Loucy (cell line): Measurements from ENCODE around the gene LBH.

Source experiments
- H2AFZ ChIP-seq: fragments of 200-600 bp; sonication (generic); 2 replicates; pipeline ENCODE4 v1.6.0; 2016; ENCODE audit warnings: antibody characterized with exemption, mild to moderate bottlenecking, low read length, moderate library complexity
- H3F3A ChIP-seq: fragments of 200-600 bp; 2 replicates; pipeline ENCODE4 v1.6.0; 2016; ENCODE audit warnings: antibody characterized with exemption, low read depth, mild to moderate bottlenecking
- H3K27me3 ChIP-seq: fragments of 200-600 bp; sonication (generic); 2 replicates; pipeline ENCODE4 v1.6.1; 2014; ENCODE audit warnings: low read length, mild to moderate bottlenecking; ENCODE audit not compliant: insufficient read depth, poor library complexity, severe bottlenecking
- H3K36me3 ChIP-seq: fragments of 200-600 bp; sonication (generic); 2 replicates; pipeline ENCODE4 v1.6.1; 2016; ENCODE audit warnings: low read length; ENCODE audit not compliant: insufficient read depth
- H3K4me1 ChIP-seq: fragments of 200-600 bp; sonication (generic); 2 replicates; pipeline ENCODE4 v1.5.1; 2014; ENCODE audit warnings: low read length, mild to moderate bottlenecking; ENCODE audit not compliant: insufficient read depth, poor library complexity, severe bottlenecking
- H3K4me2 ChIP-seq: fragments of 200-600 bp; sonication (generic); 2 replicates; pipeline ENCODE4 v1.6.0; 2014; ENCODE audit warnings: antibody characterized with exemption, low read length, low read depth, mild to moderate bottlenecking; ENCODE audit not compliant: poor library complexity, severe bottlenecking
- H3K4me3 ChIP-seq: fragments of 200-600 bp; sonication (generic); 2 replicates; pipeline ENCODE4 v1.5.1; 2014; ENCODE audit warnings: low read length, mild to moderate bottlenecking, mixed read lengths; ENCODE audit not compliant: poor library complexity, severe bottlenecking
- H3K79me2 ChIP-seq: fragments of 200-600 bp; sonication (generic); 2 replicates; pipeline ENCODE4 v1.6.1; 2014; ENCODE audit warnings: low read length; ENCODE audit not compliant: insufficient read depth
- H3K9ac ChIP-seq: fragments of 200-600 bp; sonication (generic); 2 replicates; pipeline ENCODE4 v1.6.0; 2014; ENCODE audit warnings: mild to moderate bottlenecking, low read depth, low read length, moderate library complexity; ENCODE audit not compliant: poor library complexity, severe bottlenecking
- H3K9me2 ChIP-seq: fragments of 200-600 bp; sonication (generic); replicated peaks from 2 replicates; pipeline ENCODE4 v1.6.1; 2016; ENCODE audit warnings: low read depth, low read length, mixed read lengths
- H3K9me3 ChIP-seq: fragments of 200-600 bp; sonication (generic); 2 replicates; pipeline ENCODE4 v1.6.1; 2014; ENCODE audit warnings: mild to moderate bottlenecking, antibody characterized with exemption, low read length, low read depth; ENCODE audit not compliant: insufficient read depth
- H4K20me1 ChIP-seq: fragments of 200-600 bp; sonication (generic); 2 replicates; pipeline ENCODE4 v1.6.0; 2014; ENCODE audit warnings: antibody characterized with exemption, low read length, mild to moderate bottlenecking; ENCODE audit not compliant: insufficient read depth, poor library complexity, severe bottlenecking
- CTCF ChIP-seq: fragments of 200-600 bp; sonication (generic); conservative IDR thresholded peaks from 2 replicates; pipeline ENCODE4 v1.5.1; 2014; ENCODE audit warnings: mild to moderate bottlenecking, antibody characterized with exemption, low read length
- EZH2phosphoT487 ChIP-seq: fragments of 200-600 bp; IDR thresholded peaks from 2 replicates; pipeline ENCODE4 v1.6.1; 2018; ENCODE audit warnings: antibody characterized with exemption, mild to moderate bottlenecking, moderate library complexity, borderline replicate concordance

Gene LBH

DNA sequence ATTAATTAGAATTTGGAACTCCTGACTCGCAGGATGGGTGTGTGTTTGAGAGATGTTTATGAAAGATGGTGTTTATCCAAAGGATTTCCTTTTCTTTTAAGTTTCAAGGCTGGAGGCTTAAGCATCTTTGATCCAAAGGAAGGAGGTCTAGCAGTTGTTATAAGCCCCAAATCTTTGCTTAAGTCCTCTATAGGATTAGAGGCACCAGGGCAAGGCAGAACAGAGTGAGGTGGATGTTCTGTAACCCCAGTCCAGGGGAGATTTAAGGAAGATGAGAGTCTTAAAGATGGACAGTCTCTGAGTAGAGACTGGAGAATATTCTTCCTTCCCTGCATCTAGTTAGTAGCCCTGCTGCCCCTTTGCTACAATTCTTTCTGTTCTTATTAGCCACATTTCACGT lies 17.5 kb downstream of the LBH start:
- no peak for TF ChIP-seq EZH2phosphoT487
- TF ChIP-seq CTCF: no peak
- H3K4me3 ChIP-seq: no peak overlapping the region
- peaks cover 92% of the 10 kb centered on the region for H3K79me2 ChIP-seq
- no peaks in the 10 kb centered on the region for H3K9me3 ChIP-seq
- no peak overlapping the region for H2AFZ ChIP-seq
- peaks cover 33% of the 10 kb centered on the region for H3K4me1 ChIP-seq
- H3K4me2 ChIP-seq: no peak overlapping the region
- no peak overlapping the region for H3K9ac ChIP-seq
- H3F3A ChIP-seq: no peaks in the 10 kb centered on the region
- no peaks in the 10 kb centered on the region for H3K27me3 ChIP-seq
- H3K36me3 ChIP-seq: peaks cover 34% of the 10 kb centered on the region; the same call in 1 of the 2 replicates
- H3K9me2 ChIP-seq: no peaks in the 10 kb centered on the region
- H4K20me1 ChIP-seq: peaks cover 13% of the 10 kb centered on the region

DNA sequence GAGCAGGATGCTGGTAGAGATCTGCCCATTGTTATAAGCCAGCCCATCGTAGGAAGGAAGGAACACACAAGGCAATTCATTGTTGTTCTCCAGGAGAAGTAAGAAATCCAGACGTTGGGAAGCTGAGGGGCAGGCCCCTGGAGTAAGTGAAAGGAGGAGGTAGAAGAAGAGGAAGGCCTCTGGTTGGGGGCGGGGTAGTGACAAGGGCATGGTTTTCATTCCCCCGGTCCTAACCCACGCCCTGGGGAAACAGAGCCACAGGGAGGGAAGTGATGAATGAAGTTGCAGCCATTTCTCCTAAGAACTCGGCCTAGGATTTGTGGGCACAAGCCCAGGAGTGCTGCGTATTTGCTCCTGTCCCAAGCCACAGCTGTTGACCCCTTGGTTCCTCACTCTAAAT lies 18.0 kb downstream of the LBH start:
- H3F3A ChIP-seq: no peaks in the 10 kb centered on the region

GRCh38 chr2:30250421-30250820 lies 19.1 kb downstream of the LBH start:
- Histone ChIP-seq H3K36me3 (peaks cover 31% of the 10 kb centered on the region; the same call in 1 of the 2 replicates), H3F3A (no peaks in the 10 kb centered on the region), H3K4me1 (peaks cover 40% of the 10 kb centered on the region), H3K27me3 (no peaks in the 10 kb centered on the region), H3K79me2 (peaks cover 95% of the 10 kb centered on the region), H3K9me3 (no peaks in the 10 kb centered on the region), H4K20me1 (peaks cover 21% of the 10 kb centered on the region), H3K9ac (no peak overlapping the region), H2AFZ (no peak overlapping the region), H3K4me2 (no peak overlapping the region), H3K9me2 (no peaks in the 10 kb centered on the region), H3K4me3 (no peak overlapping the region)
- TF ChIP-seq CTCF: no peak
- no peak for TF ChIP-seq EZH2phosphoT487

More for the DNA sequence above, 18.0 kb downstream of the LBH start:
- Histone ChIP-seq H3K79me2 (peaks cover 92% of the 10 kb centered on the region), H2AFZ (no peak overlapping the region), H3K27me3 (no peaks in the 10 kb centered on the region), H4K20me1 (peaks cover 17% of the 10 kb centered on the region), H3K9me2 (no peaks in the 10 kb centered on the region), H3K9ac (no peak overlapping the region), H3K4me2 (no peak overlapping the region), H3K36me3 (peaks cover 28% of the 10 kb centered on the region; the same call in 1 of the 2 replicates), H3K4me3 (no peak overlapping the region), H3K4me1 (peaks cover 33% of the 10 kb centered on the region), H3K9me3 (no peaks in the 10 kb centered on the region)
- no peak for TF ChIP-seq CTCF
- TF ChIP-seq EZH2phosphoT487: no peak
